Type B pancreatic cell (in vitro differentiated cells): ENCODE measurements around the gene ING3. TPM values are rescaled to one million over a fixed set of nuclear protein-coding genes. Genes with fewer than 3 reads are reported as not detected.

ENCODE experiments used
- DNase-seq: peaks from one replicate; pipeline ENCODE4 v3.0.0; 2021; ENCODE audit warnings: mixed read lengths; ENCODE audit not compliant: unreplicated experiment; ENCODE audit errors: extremely low spot score
- H3K27ac Mint-ChIP-seq: 2 replicates; pipeline ENCODE4 v1.8.0; 2021; ENCODE audit warnings: mild to moderate bottlenecking, mixed read lengths
- H3K27me3 Mint-ChIP-seq: 2 replicates; pipeline ENCODE4 v1.8.0; 2021; ENCODE audit warnings: mixed read lengths
- H3K36me3 Mint-ChIP-seq: 2 replicates; pipeline ENCODE4 v1.8.0; 2021; ENCODE audit warnings: mixed read lengths
- H3K4me1 Mint-ChIP-seq: one replicate; pipeline ENCODE4 v1.8.0; 2021; ENCODE audit warnings: mixed read lengths; ENCODE audit not compliant: unreplicated experiment
- H3K4me3 Mint-ChIP-seq: 2 replicates; pipeline ENCODE4 v1.8.0; 2021; ENCODE audit warnings: mild to moderate bottlenecking, mixed read lengths
- H3K9me3 Mint-ChIP-seq: 2 replicates; pipeline ENCODE4 v1.8.0; 2021; ENCODE audit warnings: mixed read lengths
- CTCF ChIP-seq: fragments of 200-600 bp; sonication (generic); conservative IDR thresholded peaks from 2 replicates; pipeline ENCODE4 v1.5.0; 2021; ENCODE audit warnings: antibody characterized with exemption, mild to moderate bottlenecking
- total RNA-seq: library from RNA; stranded (reverse); gene quantifications from 2 replicates; pipeline ENCODE4 v1.2.1, GENCODE V29; 2021; ENCODE audit warnings: low replicate concordance

ING3 gene
- total RNA-seq, 1 donor from 2014 or later = 20.7 TPM

- Mint-ChIP-seq H3K4me1 (peaks cover 12% of the 10 kb centered on the region), H3K9me3 (peaks cover 4% of the 10 kb centered on the region), H3K4me3 (peak overlapping the region; percentile 53)
Measured at GRCh38 chr7:120993553-120994191, 43.1 kb downstream of the ING3 start.

GRCh38 chr7:120994512-120995410, 44.2 kb downstream of the ING3 start:
- H3K27ac Mint-ChIP-seq = no peak overlapping the region
- no peak for DNase-seq
- H3K27me3 Mint-ChIP-seq = peaks cover 17% of the 10 kb centered on the region
- no peak for TF ChIP-seq CTCF
- H3K36me3 Mint-ChIP-seq = peaks cover 9% of the 10 kb centered on the region
- H3K4me1 Mint-ChIP-seq = peaks cover 5% of the 10 kb centered on the region
- H3K4me3 Mint-ChIP-seq = no peak overlapping the region
- H3K9me3 Mint-ChIP-seq = peaks cover 4% of the 10 kb centered on the region

More at GRCh38 chr7:120993553-120994191, 43.1 kb downstream of the ING3 start:
- H3K27me3 Mint-ChIP-seq = peaks cover 26% of the 10 kb centered on the region
- no peak for TF ChIP-seq CTCF
- H3K36me3 Mint-ChIP-seq = peaks cover 9% of the 10 kb centered on the region
- DNase-seq = no peak
- H3K27ac Mint-ChIP-seq = no peak overlapping the region

- Mint-ChIP-seq H3K27ac (no peak overlapping the region), H3K36me3 (peaks cover 9% of the 10 kb centered on the region), H3K4me1 (peaks cover 10% of the 10 kb centered on the region), H3K4me3 (no peak overlapping the region), H3K9me3 (peaks cover 4% of the 10 kb centered on the region), H3K27me3 (peaks cover 13% of the 10 kb centered on the region)
- TF ChIP-seq CTCF = no peak
- DNase-seq = no peak
Measured at GRCh38 chr7:120995654-120996053, 45.1 kb downstream of the ING3 start.

GRCh38 chr7:120996333-120996987, 45.9 kb downstream of the ING3 start:
- no peak for TF ChIP-seq CTCF
- peaks cover 4% of the 10 kb centered on the region for H3K9me3 Mint-ChIP-seq
- H3K36me3 Mint-ChIP-seq = peaks cover 9% of the 10 kb centered on the region
- H3K4me3 Mint-ChIP-seq = no peak overlapping the region
- H3K27me3 Mint-ChIP-seq = peaks cover 10% of the 10 kb centered on the region
- peaks cover 10% of the 10 kb centered on the region for H3K4me1 Mint-ChIP-seq
- H3K27ac Mint-ChIP-seq = no peak overlapping the region
- DNase-seq = no peak

GRCh38 chr7:120996988-120997345, 46.4 kb downstream of the ING3 start:
- Mint-ChIP-seq H3K27ac (no peak overlapping the region), H3K4me3 (no peak overlapping the region), H3K9me3 (peaks cover 4% of the 10 kb centered on the region), H3K4me1 (peaks cover 10% of the 10 kb centered on the region), H3K36me3 (peaks cover 9% of the 10 kb centered on the region), H3K27me3 (peaks cover 8% of the 10 kb centered on the region)
- no peak for TF ChIP-seq CTCF
- no peak for DNase-seq
